GM12892 (cell line): ENCODE results near the gene FITM1.

ENCODE experiments used
- POLR2AphosphoS5 ChIP-seq: IDR thresholded peaks from 2 replicates; pipeline ENCODE4 v1.6.1; 2011; ENCODE audit warnings: low read depth, low read length, control low read depth
- TAF1 ChIP-seq: IDR thresholded peaks from 2 replicates; pipeline ENCODE4 v1.6.1; 2011; ENCODE audit warnings: low read depth, mild to moderate bottlenecking, control low read depth, low read length, borderline replicate concordance

DNA sequence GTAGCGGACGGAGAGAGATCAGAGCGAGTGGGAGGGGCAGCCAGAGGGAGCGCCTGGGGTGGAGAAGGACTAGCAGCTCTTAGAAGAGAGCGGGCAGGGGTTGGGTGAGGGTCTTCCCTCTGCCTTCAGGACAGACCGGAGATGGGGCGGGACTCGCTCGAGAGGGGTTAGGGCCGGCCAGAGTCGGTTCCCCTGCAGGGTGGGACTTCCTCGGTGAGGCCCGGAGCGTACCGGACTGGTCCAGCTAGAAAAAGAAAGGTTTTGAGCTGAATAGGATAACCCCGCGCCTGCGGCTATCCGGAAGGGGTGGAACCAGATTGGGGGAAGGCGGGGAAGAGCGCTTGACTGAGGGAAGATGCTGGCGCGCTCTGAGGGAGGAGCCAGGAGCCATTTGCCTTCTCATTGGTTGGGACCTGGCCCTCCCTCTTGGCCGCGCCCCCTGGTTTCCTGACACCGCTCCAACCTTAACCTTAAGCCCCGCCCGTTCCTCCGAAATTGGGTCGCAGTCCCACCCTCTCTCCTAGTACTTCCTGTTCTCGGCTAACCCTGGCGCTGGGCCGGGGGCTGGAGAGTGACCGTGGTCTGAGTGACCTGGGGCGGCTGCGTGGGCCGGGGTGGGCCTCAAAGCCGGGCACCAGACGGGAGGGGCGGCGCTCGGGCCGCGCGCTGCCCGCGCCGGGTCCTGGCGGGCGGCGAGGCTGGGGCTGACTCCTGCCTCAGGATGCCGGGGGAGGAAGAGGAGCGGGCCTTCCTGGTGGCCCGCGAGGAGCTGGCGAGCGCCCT lies 16.7 kb downstream of the FITM1 start, which contains the start of gene RNF31:
- TF ChIP-seq POLR2AphosphoS5 (peak; percentile 58), TAF1 (peak; percentile 41; the same call in 1 of the 2 replicates)
